CD14-positive monocyte (primary cell): ENCODE measurements around the gene NHERF1. TPM values are rescaled to one million over a fixed set of nuclear protein-coding genes. Genes with fewer than 3 reads are reported as not detected.

ENCODE experiments used
- DNase-seq, 3 donors: peaks; one replicate each; pipeline ENCODE4 v3.0.0-alpha.2; 2011 to 2022
- H2AFZ ChIP-seq: 2 replicates; pipeline ENCODE4 v1.6.0; 2012; ENCODE audit warnings: mild to moderate bottlenecking, low read depth, low read length, inconsistent platforms; ENCODE audit not compliant: insufficient read depth, poor library complexity, severe bottlenecking
- H3K27ac ChIP-seq, 2 donors: 1 replicate in 1 of 2; 2 replicates in 1 of 2; pipeline ENCODE4 v1.5.1; 2012 to 2013; ENCODE audit warnings: low read length in 2 of 2, control low read depth in 1 of 2, inconsistent platforms in 1 of 2, low read depth in 1 of 2, mild to moderate bottlenecking in 1 of 2
- H3K27me3 ChIP-seq, 2 donors: one replicate each; pipeline versions ENCODE4 v1.6.0 to v1.6.1; 2011 to 2013; ENCODE audit warnings: low read length in 2 of 2; ENCODE audit not compliant: control insufficient read depth in 2 of 2, insufficient read depth in 2 of 2
- H3K36me3 ChIP-seq, 2 donors: replicated peaks in 1 of 2; 1 replicate in 1 of 2; 2 replicates in 1 of 2; pipeline versions ENCODE4 v1.5.1 to v1.6.1; 2012 to 2013; ENCODE audit warnings: low read length in 2 of 2, control low read depth in 1 of 2, inconsistent platforms in 1 of 2, mild to moderate bottlenecking in 1 of 2; ENCODE audit not compliant: insufficient read depth in 2 of 2, control insufficient read depth in 1 of 2
- H3K4me1 ChIP-seq, 2 donors: 1 replicate in 1 of 2; 2 replicates in 1 of 2; pipeline versions ENCODE4 v1.5.1 to v1.6.1; 2012 to 2013; ENCODE audit warnings: low read length in 2 of 2, control low read depth in 1 of 2, inconsistent platforms in 1 of 2, mild to moderate bottlenecking in 1 of 2, moderate library complexity in 1 of 2; ENCODE audit not compliant: insufficient read depth in 2 of 2, control insufficient read depth in 1 of 2
- H3K4me2 ChIP-seq: replicated peaks from 2 replicates; pipeline ENCODE3; 2012; ENCODE audit warnings: low read length, moderate library complexity, mild to moderate bottlenecking; ENCODE audit not compliant: poor library complexity, severe bottlenecking; ENCODE audit errors: extremely low read depth
- H3K4me3 ChIP-seq, 3 experiments: fragments of 200-600 bp in 1 of 3; sonication (generic) in 1 of 3; replicated peaks in 1 of 3; 1 replicate in 2 of 3; 2 replicates in 1 of 3; pipeline ENCODE4 v1.5.1; 2011 to 2013; ENCODE audit warnings: low read length in 3 of 3, mild to moderate bottlenecking in 3 of 3, control low read depth in 2 of 3, low read depth in 2 of 3, inconsistent platforms in 1 of 3, moderate library complexity in 1 of 3
- H3K79me2 ChIP-seq: 2 replicates; pipeline ENCODE4 v1.6.0; 2012; ENCODE audit warnings: mild to moderate bottlenecking, control low read depth, inconsistent platforms, low read length, moderate library complexity; ENCODE audit not compliant: insufficient read depth
- H3K9ac ChIP-seq: 2 replicates; pipeline ENCODE4 v1.6.0; 2017; ENCODE audit warnings: low read length, mild to moderate bottlenecking; ENCODE audit not compliant: insufficient read depth, poor library complexity, severe bottlenecking
- H3K9me3 ChIP-seq, 2 donors: replicated peaks in 1 of 2; 1 replicate in 1 of 2; 2 replicates in 1 of 2; pipeline versions ENCODE4 v1.5.1 to v1.6.1; 2012 to 2013; ENCODE audit warnings: low read length in 2 of 2, control low read depth in 1 of 2; ENCODE audit not compliant: control insufficient read depth in 1 of 2, insufficient read depth in 1 of 2
- H4K20me1 ChIP-seq: 2 replicates; pipeline ENCODE4 v1.6.0; 2012; ENCODE audit warnings: mild to moderate bottlenecking, low read length, control low read depth, moderate library complexity; ENCODE audit not compliant: insufficient read depth
- H3K27ac Mint-ChIP-seq, 7 donors: one replicate each; pipeline ENCODE4 v1.8.0; 2020; ENCODE audit warnings: mild to moderate bottlenecking in 7 of 7, mixed read lengths in 7 of 7, moderate library complexity in 6 of 7, inconsistent platforms in 2 of 7
- H3K27me3 Mint-ChIP-seq, 3 donors: one replicate each; pipeline ENCODE4 v1.8.0; 2021 to 2022; ENCODE audit warnings: low read depth in 3 of 3, mild to moderate bottlenecking in 3 of 3, mixed read lengths in 3 of 3, moderate library complexity in 3 of 3, inconsistent platforms in 1 of 3
- H3K36me3 Mint-ChIP-seq, 2 donors: one replicate each; pipeline ENCODE4 v1.8.0; 2020; ENCODE audit warnings: mixed read lengths in 2 of 2, inconsistent platforms in 1 of 2, mild to moderate bottlenecking in 1 of 2
- H3K4me1 Mint-ChIP-seq: one replicate; pipeline ENCODE4 v1.8.0; 2020; ENCODE audit warnings: mild to moderate bottlenecking, mixed read lengths
- H3K4me3 Mint-ChIP-seq, 2 donors: one replicate each; pipeline ENCODE4 v1.8.0; 2020; ENCODE audit warnings: mild to moderate bottlenecking in 2 of 2, mixed read lengths in 2 of 2, moderate library complexity in 1 of 2
- H3K9me3 Mint-ChIP-seq, 7 donors: one replicate each; pipeline ENCODE4 v1.8.0; 2020 to 2022; ENCODE audit warnings: mixed read lengths in 7 of 7, mild to moderate bottlenecking in 6 of 7, moderate library complexity in 6 of 7, inconsistent platforms in 2 of 7
- WGBS: methylation state at CpG from one replicate; pipeline ENCODE4 v1.1.5; 2013; ENCODE audit warnings: missing lambda C conversion rate; ENCODE audit not compliant: insufficient coverage; 5-methylcytosine and 5-hydroxymethylcytosine counted together
- intact Hi-C, 2 donors: fragments of 100-400 bp; cut with micrococcal nuclease; formaldehyde crosslinking; loops; one replicate each; pipeline versions ENCODE4 v1.15.0 to v1.15.1; 2023
- polyA plus RNA-seq, 3 donors: library from polyadenylated mRNA; depleted of rRNA in 1 of 3; unstranded in 2 of 3; stranded (reverse) in 1 of 3; fragments of 300-500 nt in 2 of 3; fragments of >200 nt in 1 of 3; fragmentation: Illumina TruSeq in 2 of 3; gene quantifications; 1 replicate in 2 of 3; 2 replicates in 1 of 3; pipeline ENCODE4 v1.2.3, GENCODE V29; 2012 to 2021
- TF ChIP-seq, protein P1 (sequence below): fragments of 200-600 bp; IDR thresholded peaks from one replicate; pipeline ENCODE4 v1.8.0; 2022; ENCODE audit warnings: antibody characterized with exemption, mild to moderate bottlenecking

The NHERF1 gene
- polyA plus RNA-seq, 3 donors: 79.5 to 149 (median 131) TPM

DNA sequence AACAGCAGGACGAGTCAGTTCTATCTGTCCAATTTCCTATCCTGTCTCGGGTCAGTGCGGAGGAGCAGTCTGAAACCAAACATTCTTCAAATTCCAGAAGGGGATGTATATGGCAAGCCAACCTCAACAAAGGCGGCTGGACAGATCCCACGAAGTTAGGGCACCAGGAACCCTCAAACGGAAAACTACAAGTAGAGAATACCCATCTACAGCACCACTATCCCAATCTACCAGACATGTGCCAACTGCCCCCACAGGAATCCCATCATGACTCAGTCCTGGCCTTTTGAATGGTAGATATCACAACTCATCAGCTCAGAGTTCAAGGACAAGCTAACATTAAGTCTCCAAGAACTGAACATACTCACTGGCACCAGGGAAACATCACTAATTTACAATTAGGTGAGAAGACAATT is 25.5 kb downstream of the NHERF1 start:
- intact Hi-C loops: no loop called here
- Histone ChIP-seq H3K4me2 (peak overlapping the region; percentile 13), H2AFZ (no peak overlapping the region), H3K27ac (no peak overlapping the region), H3K27me3 (no peaks in the 10 kb centered on the region), H4K20me1 (peaks cover 65% of the 10 kb centered on the region), H3K4me3 (no peak overlapping the region), H3K4me1 (peaks cover 40 to 48% of the 10 kb centered on the region in 2 donors), H3K79me2 (peaks cover 48% of the 10 kb centered on the region), H3K9me3 (no peaks in the 10 kb centered on the region), H3K36me3 (peaks cover 46 to 49% of the 10 kb centered on the region in 2 donors), H3K9ac (no peak overlapping the region)
- Mint-ChIP-seq H3K9me3 (peaks cover 0 to 1% (median 0%) of the 10 kb centered on the region in 7 donors), H3K27me3 (peaks cover 0 to 2% (median 2%) of the 10 kb centered on the region in 3 donors), H3K36me3 (peaks cover 61 to 64% of the 10 kb centered on the region in 2 donors), H3K4me3 (no peak overlapping the region), H3K27ac (peak overlapping the region in 5 of 7 donors; percentile 32 to 80 (median 46)), H3K4me1 (peaks cover 52% of the 10 kb centered on the region)
- 95% methylated on average over 5 of the region's 6 CpGs for WGBS
- no peak for DNase-seq
- TF ChIP-seq, protein P1, sequence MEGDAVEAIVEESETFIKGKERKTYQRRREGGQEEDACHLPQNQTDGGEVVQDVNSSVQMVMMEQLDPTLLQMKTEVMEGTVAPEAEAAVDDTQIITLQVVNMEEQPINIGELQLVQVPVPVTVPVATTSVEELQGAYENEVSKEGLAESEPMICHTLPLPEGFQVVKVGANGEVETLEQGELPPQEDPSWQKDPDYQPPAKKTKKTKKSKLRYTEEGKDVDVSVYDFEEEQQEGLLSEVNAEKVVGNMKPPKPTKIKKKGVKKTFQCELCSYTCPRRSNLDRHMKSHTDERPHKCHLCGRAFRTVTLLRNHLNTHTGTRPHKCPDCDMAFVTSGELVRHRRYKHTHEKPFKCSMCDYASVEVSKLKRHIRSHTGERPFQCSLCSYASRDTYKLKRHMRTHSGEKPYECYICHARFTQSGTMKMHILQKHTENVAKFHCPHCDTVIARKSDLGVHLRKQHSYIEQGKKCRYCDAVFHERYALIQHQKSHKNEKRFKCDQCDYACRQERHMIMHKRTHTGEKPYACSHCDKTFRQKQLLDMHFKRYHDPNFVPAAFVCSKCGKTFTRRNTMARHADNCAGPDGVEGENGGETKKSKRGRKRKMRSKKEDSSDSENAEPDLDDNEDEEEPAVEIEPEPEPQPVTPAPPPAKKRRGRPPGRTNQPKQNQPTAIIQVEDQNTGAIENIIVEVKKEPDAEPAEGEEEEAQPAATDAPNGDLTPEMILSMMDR: no peak

DNA sequence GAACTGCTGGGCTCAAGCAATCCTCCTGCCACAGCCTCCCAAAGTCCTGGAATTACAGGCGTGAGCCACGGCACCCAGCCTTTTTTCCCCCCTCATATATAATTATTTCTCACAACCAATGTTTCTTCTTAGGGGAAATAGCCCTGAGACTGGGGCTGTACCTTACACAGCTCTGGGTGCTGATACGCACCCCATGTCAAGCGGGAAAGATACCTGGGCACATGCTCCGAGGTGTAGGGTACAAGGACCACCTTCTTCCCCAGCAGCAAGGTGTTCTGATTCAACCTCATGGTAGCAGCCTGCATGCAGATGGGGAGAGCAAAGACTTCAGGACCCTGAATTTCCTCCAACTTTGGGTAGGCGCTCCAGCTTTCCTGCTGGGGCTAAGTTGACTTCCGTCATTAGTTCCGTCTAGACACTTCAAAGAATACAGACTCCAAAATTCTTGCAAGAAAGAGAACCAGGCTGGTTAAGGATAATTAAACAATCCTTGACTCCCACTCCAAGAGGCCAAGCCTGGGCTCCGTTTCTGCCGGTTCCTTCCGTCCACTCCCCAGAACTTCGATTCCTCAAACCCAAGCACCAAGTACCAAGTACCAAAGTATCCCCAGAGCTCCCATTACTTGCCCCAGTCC is 27.1 kb downstream of the NHERF1 start:
- peak overlapping the region; percentile 41 to 81 for H3K27ac ChIP-seq
- H3K9ac ChIP-seq: peak overlapping the region; percentile 63
- H4K20me1 ChIP-seq: peaks cover 58% of the 10 kb centered on the region
- no peaks in the 10 kb centered on the region for H3K27me3 ChIP-seq
- WGBS: 13% methylated on average over 8 of the region's 12 CpGs
- H3K4me3 ChIP-seq: peak overlapping the region; percentile 53 to 91 (median 65)
- H3K27ac Mint-ChIP-seq: peak overlapping the region; percentile 92 to 100 (median 100)
- H3K4me1 Mint-ChIP-seq: peaks cover 62% of the 10 kb centered on the region
- peaks cover 48% of the 10 kb centered on the region for H3K79me2 ChIP-seq
- H3K36me3 ChIP-seq: peaks cover 31 to 33% of the 10 kb centered on the region in 2 donors
- no peaks in the 10 kb centered on the region for H3K9me3 ChIP-seq
- H2AFZ ChIP-seq: peak overlapping the region; percentile 74
- peaks cover 54 to 55% of the 10 kb centered on the region in 2 donors for H3K36me3 Mint-ChIP-seq
- H3K4me3 Mint-ChIP-seq: peak overlapping the region; percentile 95 to 98
- H3K4me1 ChIP-seq: peaks cover 55 to 63% of the 10 kb centered on the region in 2 donors
- peaks cover 0 to 1% (median 0%) of the 10 kb centered on the region in 7 donors for H3K9me3 Mint-ChIP-seq
- peak in 1 of 3 donors; percentile 13 for DNase-seq
- H3K4me2 ChIP-seq: peak overlapping the region; percentile 93
- TF ChIP-seq, protein P1: no peak
- intact Hi-C loops: no loop called here
- H3K27me3 Mint-ChIP-seq: peaks cover 0 to 6% (median 2%) of the 10 kb centered on the region in 3 donors
